ENCODE results near the gene SLC17A3.

SLC17A3 gene

GRCh38 chr6:25889877-25890853 lies 16.1 kb upstream of the SLC17A3 start:
- peak; percentile 48 for DNase-seq (ENCODE audit: low read depth)

GRCh38 chr6:25888626-25889025 lies 14.6 kb upstream of the SLC17A3 start:
- no peak for DNase-seq (ENCODE audit: low read depth)

GRCh38 chr6:25886066-25886465 lies 12.0 kb upstream of the SLC17A3 start:
- DNase-seq (ENCODE audit: low read depth), result no peak

GRCh38 chr6:25883991-25884390 lies 9.9 kb upstream of the SLC17A3 start:
- DNase-seq (ENCODE audit: low read depth), result peak; percentile 59

GRCh38 chr6:25883536-25883935 lies 9.5 kb upstream of the SLC17A3 start:
- peak; percentile 29 for DNase-seq (ENCODE audit: low read depth)

GRCh38 chr6:25882051-25882496 lies 8.0 kb upstream of the SLC17A3 start:
- DNase-seq (ENCODE audit: low read depth), result no peak

- no peak for DNase-seq (ENCODE audit: low read depth)
Measured at GRCh38 chr6:25880601-25881000, 6.6 kb upstream of the SLC17A3 start.

- no peak for DNase-seq (ENCODE audit: low read depth)
Measured at GRCh38 chr6:25878721-25879322, 4.8 kb upstream of the SLC17A3 start.

- DNase-seq (ENCODE audit: low read depth), result no peak
Measured at GRCh38 chr6:25875926-25876602, 2.0 kb upstream of the SLC17A3 start.

- DNase-seq (ENCODE audit: low read depth), result no peak
Measured at GRCh38 chr6:25875563-25875905, 1.5 kb upstream of the SLC17A3 start.

- no peak for DNase-seq (ENCODE audit: low read depth)
Measured at GRCh38 chr6:25874822-25875562, 949 bp upstream of the SLC17A3 start.

GRCh38 chr6:25872814-25873213 lies 1.2 kb downstream of the SLC17A3 start:
- no peak for DNase-seq (ENCODE audit: low read depth)

GRCh38 chr6:25869840-25870239 lies 4.2 kb downstream of the SLC17A3 start:
- no peak for DNase-seq (ENCODE audit: low read depth)

- no peak for DNase-seq (ENCODE audit: low read depth)
Measured at GRCh38 chr6:25868436-25869183, 5.4 kb downstream of the SLC17A3 start.

GRCh38 chr6:25866011-25866410 lies 8.0 kb downstream of the SLC17A3 start:
- DNase-seq (ENCODE audit: low read depth), result no peak

- DNase-seq (ENCODE audit: low read depth), result no peak
Measured at GRCh38 chr6:25863360-25863759, 10.7 kb downstream of the SLC17A3 start.

- no peak for DNase-seq (ENCODE audit: low read depth)
Measured at GRCh38 chr6:25862199-25862598, 11.8 kb downstream of the SLC17A3 start.

GRCh38 chr6:25852756-25853155 lies 21.3 kb downstream of the SLC17A3 start:
- DNase-seq (ENCODE audit: low read depth), result no peak

- no peak for DNase-seq (ENCODE audit: low read depth)
Measured at GRCh38 chr6:25851961-25852360, 22.1 kb downstream of the SLC17A3 start.

- DNase-seq (ENCODE audit: low read depth), result no peak
Measured at GRCh38 chr6:25844518-25844917, 29.5 kb downstream of the SLC17A3 start.

GRCh38 chr6:25842526-25842925 lies 31.5 kb downstream of the SLC17A3 start:
- no peak for DNase-seq (ENCODE audit: low read depth)

Data from EH (cell line).